Measurements from ENCODE around the gene GGA3.

GRCh38 chr17:75288359-75288758 lies 27.0 kb upstream of the GGA3 start:
- TF ChIP-seq CTCF (IDR thresholded peaks at IDR 0.05; ENCODE audit: low read length) (no peak), EZH2 (optimal IDR thresholded peaks at IDR 0.05; ENCODE audit: low read depth, low read length) (no peak), EZH2phosphoT487 (IDR thresholded peaks at IDR 0.05; ENCODE audit: low read length) (no peak)

All from MM.1S (cell line).